ENCODE data around the gene AFF3.

The AFF3 gene

GRCh38 chr2:99651930-99652670, 490.3 kb downstream of the AFF3 start:
- no peak overlapping the region for H3K27ac ChIP-seq
- TF ChIP-seq ZFX (IDR thresholded peaks at IDR 0.05; ENCODE audit: borderline replicate concordance) = no peak

GRCh38 chr2:99648906-99649789, 493.2 kb downstream of the AFF3 start:
- TF ChIP-seq ZFX (IDR thresholded peaks at IDR 0.05; ENCODE audit: borderline replicate concordance) = no peak
- TF ChIP-seq CTCF (IDR thresholded peaks at IDR 0.05) = no peak
- no peak overlapping the region for H3K27ac ChIP-seq

GRCh38 chr2:99648178-99648844, 494.1 kb downstream of the AFF3 start:
- H3K27ac ChIP-seq = no peak overlapping the region
- TF ChIP-seq CTCF (IDR thresholded peaks at IDR 0.05) (no peak), ZFX (IDR thresholded peaks at IDR 0.05; ENCODE audit: borderline replicate concordance) (no peak)

- no peak for TF ChIP-seq ZFX (IDR thresholded peaks at IDR 0.05; ENCODE audit: borderline replicate concordance)
- no peak for TF ChIP-seq CTCF (IDR thresholded peaks at IDR 0.05)
- H3K27ac ChIP-seq = no peak overlapping the region
Measured at GRCh38 chr2:99645960-99646359, 496.4 kb downstream of the AFF3 start.

- no peak for TF ChIP-seq CTCF (IDR thresholded peaks at IDR 0.05)
- no peak for TF ChIP-seq ZFX (IDR thresholded peaks at IDR 0.05; ENCODE audit: borderline replicate concordance)
- H3K27ac ChIP-seq = no peak overlapping the region
Measured at GRCh38 chr2:99644419-99644787, 498.0 kb downstream of the AFF3 start.

GRCh38 chr2:99643787-99644418, 498.5 kb downstream of the AFF3 start:
- TF ChIP-seq CTCF (IDR thresholded peaks at IDR 0.05) (no peak), ZFX (IDR thresholded peaks at IDR 0.05; ENCODE audit: borderline replicate concordance) (no peak)
- H3K27ac ChIP-seq = no peak overlapping the region

- no peak for TF ChIP-seq ZFX (IDR thresholded peaks at IDR 0.05; ENCODE audit: borderline replicate concordance)
- no peak for TF ChIP-seq CTCF (IDR thresholded peaks at IDR 0.05)
- H3K27ac ChIP-seq = no peak overlapping the region
Measured at GRCh38 chr2:99641999-99642398, 500.4 kb downstream of the AFF3 start.

Measured in 22Rv1 (cell line).